ENCODE measurements around the gene RSL1D1.

The RSL1D1 gene

GRCh38 chr16:11851294-11852091 lies at the start of gene RSL1D1:
TSS of gene RSL1D1 (minus strand) at chr16:11851542. CDS start at chr16:11851512, 30 bp downstream.
- DNase-seq = peak; percentile 96

DNA sequence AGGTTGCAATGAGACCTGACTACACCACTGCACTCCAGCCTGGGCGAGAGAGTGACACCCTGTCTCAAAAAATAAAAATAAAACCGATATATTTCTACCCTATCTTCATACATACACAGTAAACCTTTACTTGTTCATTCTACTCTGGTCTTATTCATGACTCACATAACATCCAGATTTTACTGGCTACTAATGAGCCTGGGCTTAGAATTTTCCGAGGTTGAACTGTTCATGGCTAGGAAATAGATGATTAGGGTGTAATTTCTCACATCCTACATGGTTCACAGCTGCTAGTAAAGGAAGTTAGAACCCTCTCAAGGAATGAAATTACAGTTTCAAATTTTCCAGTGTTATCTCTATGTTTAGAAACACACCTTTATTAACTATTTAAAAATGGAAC lies 49.7 kb upstream of the RSL1D1 start:
- no peak for DNase-seq

DNA sequence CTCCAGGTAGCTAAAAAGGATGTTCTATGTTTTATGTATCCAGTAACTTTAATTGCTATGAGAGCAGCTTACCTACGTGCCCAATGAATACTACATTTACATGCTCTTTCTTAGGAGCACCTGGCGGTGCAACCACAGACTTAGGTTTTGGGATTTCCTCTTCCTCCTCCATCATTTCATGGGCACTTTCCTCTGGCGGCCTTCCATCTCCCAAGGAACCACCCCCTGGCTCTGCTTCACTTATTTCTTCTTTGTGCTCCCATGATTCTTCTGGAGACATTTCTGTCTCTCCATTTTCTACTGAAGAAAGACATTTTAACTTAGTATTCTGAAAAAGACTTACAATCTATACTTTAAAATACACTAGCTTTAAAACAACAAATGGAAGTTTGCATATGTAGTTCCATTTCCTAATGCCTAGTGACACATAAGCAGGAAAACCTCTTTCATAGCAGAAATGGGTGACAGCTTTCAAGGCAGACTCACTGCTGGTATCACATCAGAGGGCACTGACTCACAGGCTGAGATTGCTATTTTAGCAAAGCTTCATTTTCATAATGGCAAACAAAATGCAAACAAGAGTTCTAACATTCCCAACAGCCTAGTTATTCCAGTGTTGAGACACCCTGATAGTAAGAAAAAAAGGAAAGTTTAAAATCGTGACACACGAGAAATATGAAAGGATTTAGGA lies 45.3 kb upstream of the RSL1D1 start:
- no peak for DNase-seq

DNA sequence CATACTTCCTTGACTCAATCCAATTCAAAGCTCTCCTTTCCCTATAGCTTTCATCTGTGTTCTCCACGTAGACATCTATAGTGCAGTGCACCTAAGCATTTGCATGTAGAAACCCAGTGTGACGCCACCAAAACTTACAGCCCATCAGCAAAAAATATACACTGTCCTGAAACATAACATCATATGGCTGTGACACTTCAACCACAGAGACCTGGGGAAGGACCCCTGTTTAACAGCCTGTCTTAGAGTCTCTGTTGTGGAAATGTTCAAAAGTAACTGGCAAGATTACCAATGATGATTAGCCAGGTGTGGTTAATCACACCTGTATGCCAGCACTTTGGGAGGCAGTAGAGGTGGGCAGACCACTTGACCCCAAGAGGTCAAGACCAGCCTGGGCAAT lies 42.2 kb upstream of the RSL1D1 start:
- no peak for DNase-seq

DNA sequence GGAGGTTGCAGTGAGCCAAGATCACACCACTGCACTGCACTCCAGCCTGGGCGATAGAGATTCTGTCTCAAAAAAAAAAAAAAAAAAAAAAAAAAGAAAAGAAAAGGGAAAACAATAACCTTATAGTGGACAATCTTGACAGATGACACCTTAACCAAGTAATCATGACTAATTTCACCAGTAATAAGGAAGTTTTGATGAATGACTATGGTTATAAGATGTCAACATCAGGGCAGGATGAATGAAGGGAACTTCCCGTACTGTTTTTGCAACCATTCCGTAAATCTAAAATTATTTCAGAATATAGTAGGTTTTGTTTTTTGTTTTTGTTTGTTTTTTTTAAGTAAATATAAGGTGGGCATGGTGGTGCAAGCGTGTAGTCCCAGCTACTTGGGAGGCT lies 41.4 kb upstream of the RSL1D1 start:
- no peak for DNase-seq

GRCh38 chr16:11890231-11890965 lies 39.1 kb upstream of the RSL1D1 start:
- DNase-seq = no peak

GRCh38 chr16:11886881-11887280 lies 35.5 kb upstream of the RSL1D1 start:
- no peak for DNase-seq

- DNase-seq = no peak
Observed at GRCh38 chr16:11884035-11884434, 32.7 kb upstream of the RSL1D1 start.

DNA sequence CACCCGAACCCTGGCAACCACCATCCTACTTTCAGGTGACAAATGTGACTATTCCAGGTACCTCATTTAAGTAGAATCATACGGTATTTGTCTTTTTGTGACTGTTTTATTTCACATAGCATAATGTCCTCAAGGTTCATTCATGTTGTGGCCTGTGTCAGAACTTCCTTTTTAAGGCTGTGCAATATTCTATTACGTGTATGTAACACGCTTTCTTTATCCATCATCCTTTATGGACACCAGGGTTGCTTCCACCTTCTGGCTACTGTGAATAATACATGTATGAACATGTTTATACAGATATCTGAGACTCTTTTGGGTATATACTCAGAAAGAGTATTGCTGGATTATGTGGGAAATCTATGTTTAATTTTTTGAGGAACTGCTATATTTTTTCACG lies 28.7 kb upstream of the RSL1D1 start:
- peak; percentile 10 for DNase-seq

DNA sequence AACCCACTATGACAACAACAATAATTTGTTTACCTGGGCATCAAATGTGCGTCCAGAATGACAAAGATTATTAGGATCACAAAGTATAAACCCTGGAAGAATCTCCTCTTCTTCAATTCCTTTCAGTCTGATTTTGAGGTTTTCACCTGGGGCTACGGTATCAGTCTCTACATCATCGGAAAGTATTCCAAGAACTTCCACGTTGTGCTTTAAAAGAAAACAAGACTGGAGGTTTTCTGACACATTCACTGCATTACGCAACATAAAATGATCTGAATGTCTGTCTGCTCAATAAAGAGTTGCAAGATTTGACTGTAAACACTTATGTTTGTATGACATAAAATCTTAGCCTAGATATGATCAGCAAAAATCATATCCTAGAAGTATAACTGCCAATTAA lies 26.0 kb upstream of the RSL1D1 start:
- no peak for DNase-seq

DNA sequence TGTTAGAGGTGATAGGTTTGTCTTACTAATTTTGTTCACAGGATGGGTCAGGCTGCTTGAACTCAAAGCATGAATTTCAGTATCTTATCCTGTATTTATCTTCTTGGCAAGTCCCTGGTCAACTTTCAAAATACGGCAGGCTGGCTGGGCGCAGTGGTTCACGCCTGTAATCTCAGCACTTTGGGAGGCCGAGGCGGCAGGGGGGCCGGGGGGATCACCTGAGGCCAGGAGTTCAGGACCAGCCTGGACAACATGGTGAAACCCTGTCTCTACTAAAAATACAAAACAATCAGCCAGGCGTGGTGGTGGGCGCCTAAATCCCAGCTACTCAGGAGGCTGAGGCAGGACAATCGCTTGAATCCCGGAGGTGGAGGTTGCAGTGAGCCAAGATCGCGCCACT lies 25.0 kb upstream of the RSL1D1 start:
- DNase-seq = no peak

- no peak for DNase-seq
Observed at GRCh38 chr16:11875721-11876120, 24.4 kb upstream of the RSL1D1 start.

DNA sequence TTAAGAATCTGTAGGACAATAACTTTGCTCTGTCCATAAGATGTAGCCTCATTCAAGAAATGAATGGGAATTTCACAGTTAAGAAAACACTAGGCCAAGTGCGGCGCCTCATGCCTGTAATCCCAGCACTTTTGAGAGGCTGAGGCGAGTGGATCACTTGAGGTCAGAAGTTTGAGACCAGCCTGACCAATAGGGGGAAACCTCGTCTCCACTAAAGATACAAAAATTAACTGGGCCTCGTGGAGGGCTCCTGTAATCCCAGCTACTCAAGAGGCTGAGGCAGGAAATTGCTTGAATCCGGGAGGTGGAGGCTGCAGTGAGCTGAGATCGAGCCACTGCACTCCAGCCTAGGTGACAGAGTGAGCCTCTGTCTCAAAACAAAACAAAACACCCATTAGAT lies 19.9 kb upstream of the RSL1D1 start:
- no peak for DNase-seq

DNA sequence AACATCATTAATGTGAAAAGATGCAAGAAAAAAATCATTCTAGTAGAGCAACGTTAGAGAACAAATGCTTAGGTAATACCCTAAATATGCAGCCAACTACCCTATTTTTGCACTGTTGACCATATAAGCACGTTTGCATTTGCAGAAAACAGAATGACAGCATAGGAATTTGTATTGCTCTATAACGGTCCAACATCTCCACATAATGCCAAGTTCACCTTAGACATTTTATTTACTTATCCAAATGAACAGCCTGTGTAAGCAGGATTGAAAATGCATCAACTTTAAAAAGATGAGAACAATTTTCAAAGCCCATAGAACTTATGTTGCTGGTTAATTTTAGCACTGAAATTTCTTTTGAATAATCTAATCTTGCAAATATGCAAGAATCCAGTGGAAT lies 19.1 kb upstream of the RSL1D1 start:
- no peak for DNase-seq

GRCh38 chr16:11869353-11870228 lies 18.2 kb upstream of the RSL1D1 start:
- no peak for DNase-seq

GRCh38 chr16:11868412-11868980 lies 17.2 kb upstream of the RSL1D1 start:
- DNase-seq = no peak

DNA sequence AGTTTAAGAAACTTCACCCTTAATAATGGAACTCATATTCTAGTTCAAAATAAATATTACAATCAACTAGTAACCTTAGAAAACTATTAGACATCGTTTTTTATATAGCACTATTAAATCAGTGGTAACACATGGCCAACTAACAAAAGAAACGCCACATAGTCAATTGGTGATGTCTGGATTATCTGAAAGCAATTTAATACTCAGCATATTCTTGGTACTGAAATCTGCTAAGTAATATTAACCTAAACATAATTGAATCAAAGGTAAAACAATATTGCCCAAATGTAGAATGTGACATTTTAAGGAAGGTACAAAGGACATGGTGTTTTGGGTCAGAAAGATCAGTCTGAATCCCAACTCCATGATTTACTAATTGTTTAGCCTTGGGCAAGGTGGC lies 11.1 kb upstream of the RSL1D1 start:
- DNase-seq = no peak

DNA sequence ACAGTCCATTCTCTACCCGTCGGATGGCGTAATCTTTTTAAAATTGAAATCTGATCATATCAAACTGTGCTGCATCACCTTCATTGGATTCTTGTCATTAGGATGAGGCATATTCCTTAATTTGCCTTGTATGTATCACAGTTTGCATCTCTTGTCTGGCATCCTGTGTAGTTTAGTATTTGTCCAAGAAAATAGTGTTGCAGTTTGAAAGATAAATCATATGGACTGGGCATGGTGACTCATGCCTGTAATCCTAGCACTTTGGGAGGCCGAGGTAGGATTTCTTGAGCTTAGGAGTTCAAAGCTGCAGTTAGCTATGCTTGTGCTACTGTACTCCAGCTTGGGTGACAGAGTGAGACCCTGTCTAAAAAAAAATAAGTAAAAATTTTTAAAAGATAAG lies 5.8 kb upstream of the RSL1D1 start:
- DNase-seq = no peak

DNA sequence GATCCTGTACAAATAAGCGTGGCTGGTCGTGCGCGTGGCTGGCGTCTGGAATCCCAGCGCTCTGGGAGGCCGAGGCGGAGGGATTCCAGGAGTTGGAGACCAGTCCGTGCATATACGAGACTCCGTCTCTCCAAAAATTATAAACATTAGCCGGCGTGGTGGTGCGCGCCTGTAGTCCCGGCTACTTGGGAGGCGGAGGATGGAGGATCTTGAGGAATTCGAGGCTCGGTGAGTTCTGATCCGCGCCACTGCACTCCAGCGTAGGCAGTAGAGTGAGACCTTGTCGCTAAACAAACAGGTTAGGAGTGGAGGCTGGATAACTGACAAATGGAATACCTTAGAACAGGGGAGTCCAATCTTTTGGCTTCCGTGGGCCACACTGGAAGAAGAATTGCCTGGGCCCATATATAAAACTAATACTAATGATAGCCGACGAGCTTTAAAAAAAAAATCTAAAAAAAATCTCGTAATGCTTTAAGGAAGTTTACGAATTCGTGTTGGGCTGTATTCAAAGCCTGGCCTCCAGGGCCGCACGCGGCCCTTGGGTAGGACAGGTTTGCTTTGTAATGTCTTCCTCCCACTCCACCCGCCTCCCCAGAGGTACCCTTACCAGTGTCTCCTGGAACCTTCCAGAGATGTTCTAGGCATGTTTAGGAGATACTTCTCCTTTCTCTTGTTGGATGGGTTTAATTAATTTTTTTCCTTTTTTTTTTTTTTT lies 909 bp upstream of the RSL1D1 start:
- no peak for DNase-seq

DNA sequence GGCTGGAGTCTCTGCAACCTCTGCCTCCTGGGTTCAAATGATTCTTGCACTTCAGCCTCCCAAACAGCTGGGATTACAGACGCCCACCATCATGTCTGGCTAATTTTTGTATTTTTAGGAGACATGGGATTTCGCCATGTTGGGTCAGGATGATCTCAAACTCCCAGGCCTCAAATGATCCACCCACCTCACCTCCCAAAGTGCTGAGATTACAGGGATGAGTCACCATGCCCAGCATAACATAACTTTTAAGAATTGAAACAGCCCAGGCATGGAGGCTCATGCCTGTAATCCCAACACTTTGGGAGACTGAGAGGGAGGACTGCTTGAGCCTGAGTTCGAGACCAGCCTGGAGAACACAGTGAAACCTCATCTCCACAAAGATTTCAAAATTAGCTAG lies 2.5 kb downstream of the RSL1D1 start:
- no peak for DNase-seq

- DNase-seq = no peak
Observed at GRCh38 chr16:11844499-11844898, 6.8 kb downstream of the RSL1D1 start.

GRCh38 chr16:11843861-11844260 lies 7.5 kb downstream of the RSL1D1 start:
- DNase-seq = no peak
